Skeletal muscle cell (primary cell): Measurements from ENCODE around the gene HDHD3.
"Not testable (repeated sequence)": the region's sequence is repeated elsewhere in the genome, so short reads cannot be mapped to it uniquely, and the experiment has no call there.

Experiments
- DNase-seq: peaks from one replicate; pipeline ENCODE4 v3.0.0-alpha.2; 2010; ENCODE audit warnings: low read depth
- H3K4me3 ChIP-seq: 2 replicates; pipeline ENCODE4 v1.5.1; 2011; ENCODE audit warnings: low read depth, mild to moderate bottlenecking, control low read depth, low read length, moderate library complexity

HDHD3 gene, protein sequence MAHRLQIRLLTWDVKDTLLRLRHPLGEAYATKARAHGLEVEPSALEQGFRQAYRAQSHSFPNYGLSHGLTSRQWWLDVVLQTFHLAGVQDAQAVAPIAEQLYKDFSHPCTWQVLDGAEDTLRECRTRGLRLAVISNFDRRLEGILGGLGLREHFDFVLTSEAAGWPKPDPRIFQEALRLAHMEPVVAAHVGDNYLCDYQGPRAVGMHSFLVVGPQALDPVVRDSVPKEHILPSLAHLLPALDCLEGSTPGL

DNA sequence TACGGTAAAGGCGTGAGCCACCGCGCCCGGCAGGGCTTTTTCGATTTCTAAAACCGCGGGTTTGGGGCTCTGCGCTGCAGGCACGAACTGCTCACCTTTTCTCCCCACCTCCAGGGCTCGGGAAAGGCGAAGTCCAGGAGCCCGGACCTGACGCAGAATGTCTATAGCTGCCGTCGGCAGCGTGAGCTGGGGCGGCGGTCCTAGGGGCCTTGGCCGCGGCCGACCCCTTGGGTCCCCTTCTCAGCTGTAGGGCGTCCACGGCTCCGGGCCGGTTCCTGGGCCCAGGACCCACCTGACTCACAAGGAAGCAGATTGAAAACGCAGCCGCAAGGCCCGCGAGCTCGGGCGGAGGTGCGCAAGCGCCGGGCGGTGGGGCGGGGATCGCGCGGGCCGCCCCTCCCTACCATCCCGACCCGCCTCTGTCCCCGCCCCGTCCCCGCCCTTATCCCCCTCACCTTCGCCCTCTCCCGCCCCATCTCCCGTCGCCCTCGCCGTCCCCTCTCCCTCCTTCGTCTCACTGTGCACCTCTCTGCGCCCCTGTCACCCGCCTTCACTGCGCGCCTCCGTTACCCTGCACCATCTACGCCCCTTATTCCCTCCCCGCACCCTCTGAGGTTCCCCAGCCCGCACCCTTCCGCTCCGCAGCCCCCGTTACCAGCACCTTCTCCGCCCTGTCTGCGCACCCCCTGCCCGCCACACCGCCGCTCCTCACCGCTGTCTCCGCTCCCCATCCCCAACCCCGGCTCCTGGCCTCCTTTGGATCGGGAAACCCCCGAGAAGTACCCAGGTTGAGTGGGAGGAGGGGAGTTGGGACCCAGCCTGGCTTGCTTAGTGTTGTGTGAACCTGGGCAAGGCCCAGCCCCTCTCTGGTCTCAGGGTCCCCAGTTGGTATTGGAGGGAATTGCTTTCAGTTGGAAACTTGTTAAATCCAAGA, at the start of gene HDHD3:
HDHD3 (minus strand) TSS at position 353 of the 934 bp plus-strand sequence. CDS start 2,632 bp downstream, outside the sequence.
- H3K4me3 ChIP-seq, result peak within 1 kb of the TSS; percentile 85
- DNase-seq, result no peak

DNA sequence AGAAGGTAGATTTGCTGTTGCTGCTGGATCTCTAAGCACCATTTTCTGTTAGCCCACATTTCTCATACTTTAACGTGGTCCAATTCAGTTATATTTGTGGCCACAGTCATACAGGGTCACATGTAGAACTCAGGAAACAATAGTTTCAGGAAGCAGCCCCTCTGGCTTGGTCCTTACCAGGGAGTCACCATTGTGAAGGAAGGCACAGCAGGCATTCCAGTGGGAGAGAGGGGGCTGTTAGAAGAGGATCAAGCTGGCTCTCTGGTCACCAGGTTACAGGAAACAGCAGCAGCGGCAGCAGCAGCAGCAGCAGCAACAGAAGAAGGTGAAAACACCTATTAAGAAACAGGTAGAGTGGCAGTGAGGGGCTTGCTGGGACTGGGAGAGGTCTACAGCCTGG, 48.3 kb upstream of the HDHD3 start:
- no peak for DNase-seq
- H3K4me3 ChIP-seq, result no peak overlapping the region

DNA sequence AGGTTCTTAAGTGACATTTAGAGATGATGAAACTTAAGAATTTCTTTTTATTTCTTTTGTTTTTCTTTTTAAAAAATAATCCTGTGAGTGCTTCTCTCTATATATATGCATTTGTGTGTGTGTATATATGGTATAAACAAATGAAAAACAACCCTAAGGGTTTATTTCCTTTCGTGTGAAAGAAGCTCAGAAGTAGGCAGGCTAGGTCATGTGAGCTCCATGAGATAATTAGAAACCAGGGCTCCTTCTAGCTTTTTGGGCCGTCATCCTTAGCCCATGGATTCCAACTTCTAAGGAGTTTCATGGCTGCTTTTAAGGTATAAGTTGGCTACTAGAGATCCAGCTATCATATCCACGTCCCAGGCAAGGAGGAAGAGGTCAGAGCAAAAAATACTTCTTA, 44.9 kb upstream of the HDHD3 start:
- H3K4me3 ChIP-seq, result no peak overlapping the region
- no peak for DNase-seq

DNA sequence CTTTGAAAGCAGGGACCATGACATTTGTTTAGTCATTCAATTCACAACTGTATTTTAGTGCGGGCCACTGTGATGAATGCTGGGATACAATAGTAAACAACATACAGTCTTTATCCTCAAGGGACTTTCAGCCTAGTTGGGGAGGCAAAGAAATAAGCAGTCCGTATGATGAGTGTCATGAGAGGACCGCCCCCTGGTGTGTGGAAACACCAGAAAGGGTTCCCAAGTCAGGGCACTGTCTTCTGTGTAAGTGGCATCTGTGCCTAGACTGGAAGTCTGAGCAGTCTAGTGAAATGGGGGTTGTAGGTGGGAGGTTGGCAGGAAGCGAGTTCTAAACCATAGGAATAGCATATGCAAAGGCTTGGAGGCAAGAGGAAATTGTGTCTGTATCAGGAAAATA, 40.6 kb upstream of the HDHD3 start:
- no peak overlapping the region for H3K4me3 ChIP-seq
- DNase-seq, result no peak

DNA sequence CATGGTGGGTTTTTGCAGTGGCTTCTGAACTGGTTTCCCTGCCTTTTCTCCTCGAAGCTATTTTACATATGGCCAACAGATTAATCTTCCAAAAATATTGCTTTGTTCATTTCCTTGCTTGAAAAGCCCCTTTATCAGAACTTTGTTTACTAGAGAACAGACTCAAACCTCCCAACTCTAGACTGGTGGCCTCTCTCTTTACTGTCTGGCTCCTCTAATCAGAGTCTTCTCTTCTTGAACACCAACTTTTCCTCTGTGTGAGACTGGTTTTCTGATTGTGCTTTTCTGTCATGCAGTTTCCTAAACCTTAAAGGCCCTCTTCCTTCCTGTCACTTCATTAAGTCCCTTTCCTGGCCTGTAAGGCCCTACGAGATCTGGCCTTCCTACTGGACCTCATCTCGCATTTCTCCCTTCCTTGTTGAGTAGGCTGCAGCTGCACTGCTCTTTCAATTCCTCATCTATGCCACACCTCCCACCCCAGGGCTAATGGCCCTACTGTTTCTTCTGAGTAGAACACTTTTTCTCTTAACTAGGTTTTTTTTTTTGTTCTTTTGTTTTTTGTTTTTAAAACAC, 39.4 kb upstream of the HDHD3 start:
- no peak overlapping the region for H3K4me3 ChIP-seq
- DNase-seq, result no peak

DNA sequence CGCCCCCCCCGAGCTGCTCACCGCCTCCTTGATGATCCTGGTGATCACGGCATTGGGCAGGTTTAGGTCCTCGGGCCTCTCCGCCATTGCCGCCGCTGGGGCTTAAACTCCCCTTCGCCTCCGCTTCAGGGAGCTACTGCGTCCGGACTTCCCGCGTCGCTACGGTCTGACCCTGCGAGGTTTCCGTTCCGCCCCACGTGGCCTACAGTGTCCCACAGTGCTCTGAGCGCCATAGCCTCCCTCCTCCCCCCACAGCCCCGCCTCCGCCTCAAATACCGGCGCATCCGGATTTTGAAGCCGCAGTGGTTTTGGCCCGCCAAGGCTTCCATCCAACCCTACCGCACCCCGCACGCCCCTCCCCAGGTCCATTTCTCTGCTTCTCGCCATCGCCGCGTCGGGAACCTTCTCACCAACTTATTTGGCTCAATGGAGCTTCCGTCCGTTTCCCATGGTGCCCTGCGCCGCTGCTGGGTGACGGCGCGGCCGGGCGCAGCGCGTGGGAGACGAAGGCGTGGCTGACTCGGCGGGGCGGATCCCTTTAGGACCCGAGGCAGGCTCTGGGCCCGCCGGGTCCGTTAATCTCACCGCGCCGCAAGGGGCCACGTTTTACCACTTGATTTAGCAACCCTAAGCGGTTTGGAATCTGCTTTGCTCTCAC, 33.5 kb upstream of the HDHD3 start, which contains the start of the genes C9orf43 and POLE3:
C9orf43 (plus strand) TSS at position 541 of the 658 bp plus-strand sequence. CDS start 2,747 bp downstream, outside the sequence.
POLE3 (minus strand) TSS at position 469 of the 658 bp plus-strand sequence; CDS start at position 87, 382 bp downstream.
- H3K4me3 ChIP-seq, result peak within 1 kb of the TSS; percentile 80
- peak; percentile 90 for DNase-seq

DNA sequence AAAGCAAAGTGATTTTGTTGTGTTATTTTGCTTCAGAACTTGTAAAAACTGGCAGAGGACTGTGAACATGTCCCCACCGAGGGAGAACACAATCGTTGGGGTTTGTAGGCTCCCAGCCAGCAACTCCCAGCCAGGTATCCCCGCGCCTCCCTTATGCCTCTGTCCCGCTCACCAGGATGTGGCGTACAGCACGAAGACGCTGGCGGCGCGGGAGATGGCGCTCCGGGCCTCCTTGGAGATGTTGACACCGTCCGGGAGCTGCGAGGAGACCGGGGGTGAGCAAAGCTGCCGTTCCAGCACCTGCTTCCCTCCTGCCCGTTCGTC, 33.1 kb upstream of the HDHD3 start:
- no peak for DNase-seq

DNA sequence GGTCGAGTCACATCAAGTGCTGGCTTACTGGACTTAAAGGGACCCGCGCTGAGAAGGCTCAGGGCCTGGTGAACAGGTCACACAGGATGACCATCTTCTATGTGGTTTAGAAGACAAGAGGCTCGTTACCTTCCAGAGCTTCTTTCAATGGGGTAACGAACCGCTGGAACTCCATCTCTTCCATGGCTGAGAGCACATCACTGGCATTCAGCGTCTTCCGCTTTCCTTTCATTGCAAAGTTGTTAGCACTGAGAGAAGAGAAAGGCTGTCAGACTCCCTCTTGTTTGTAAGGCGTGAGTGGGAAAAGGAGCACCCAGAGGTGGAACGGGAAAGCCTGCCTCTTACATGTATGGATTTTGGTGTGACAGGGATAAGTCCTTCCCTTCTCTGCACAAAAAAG, 32.7 kb upstream of the HDHD3 start:
- peak overlapping the region; percentile 80 for H3K4me3 ChIP-seq
- no peak for DNase-seq

More for the DNA sequence above, 33.1 kb upstream of the HDHD3 start:
- peak overlapping the region; percentile 80 for H3K4me3 ChIP-seq

DNA sequence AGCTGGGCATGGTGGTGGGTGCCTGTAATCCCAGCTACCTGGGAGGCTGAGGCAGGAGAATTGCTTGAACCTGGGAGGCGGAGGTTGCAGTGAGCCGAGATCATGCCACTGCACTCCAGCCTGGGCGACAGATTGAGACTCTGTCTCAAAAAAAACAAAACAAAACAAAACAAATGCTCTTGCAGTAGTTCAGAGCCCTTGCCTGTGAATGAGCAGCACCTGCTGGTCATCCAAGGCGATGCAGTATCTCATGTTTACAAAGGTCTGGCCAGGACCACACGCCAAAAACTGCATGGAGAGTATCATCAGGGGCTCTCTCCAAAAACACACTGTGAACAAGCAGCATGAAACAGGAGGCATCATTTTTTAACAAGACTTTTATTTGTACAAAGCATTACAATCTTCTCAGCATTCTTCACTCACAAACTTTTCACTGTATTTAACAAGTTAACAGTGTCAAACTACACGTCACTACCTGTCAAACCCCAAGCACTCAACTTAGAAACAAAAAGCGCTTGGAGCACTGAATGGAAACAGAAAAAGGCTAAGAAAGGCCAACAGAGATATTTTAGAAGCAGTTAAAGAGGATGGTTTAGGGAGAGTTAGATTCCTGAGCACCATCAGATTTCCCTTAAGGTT, 30.2 kb upstream of the HDHD3 start:
- DNase-seq, result peak; percentile 36

DNA sequence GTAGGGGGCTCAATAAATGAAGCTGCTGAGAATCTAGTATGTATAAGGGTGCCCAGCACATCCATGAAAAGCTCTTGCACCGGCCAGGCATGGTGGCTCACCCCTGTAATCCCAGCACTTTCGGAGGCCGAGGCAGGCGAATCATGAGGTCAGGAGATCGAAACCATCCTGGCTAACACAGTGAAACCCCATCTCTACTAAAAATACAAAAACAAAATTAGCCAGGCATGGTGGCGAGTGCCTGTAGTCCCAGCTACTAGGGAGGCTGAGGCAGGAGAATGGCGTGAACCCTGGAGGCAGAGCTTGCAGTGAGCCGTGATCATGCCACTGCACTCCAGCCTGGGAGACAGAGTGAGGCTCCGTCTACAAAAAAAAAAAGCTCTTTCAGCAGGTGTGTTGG, 29.6 kb upstream of the HDHD3 start:
- not testable (repeated sequence) for H3K4me3 ChIP-seq, DNase-seq

More for the DNA sequence above, 30.2 kb upstream of the HDHD3 start:
- H3K4me3 ChIP-seq, result not testable (repeated sequence)

DNA sequence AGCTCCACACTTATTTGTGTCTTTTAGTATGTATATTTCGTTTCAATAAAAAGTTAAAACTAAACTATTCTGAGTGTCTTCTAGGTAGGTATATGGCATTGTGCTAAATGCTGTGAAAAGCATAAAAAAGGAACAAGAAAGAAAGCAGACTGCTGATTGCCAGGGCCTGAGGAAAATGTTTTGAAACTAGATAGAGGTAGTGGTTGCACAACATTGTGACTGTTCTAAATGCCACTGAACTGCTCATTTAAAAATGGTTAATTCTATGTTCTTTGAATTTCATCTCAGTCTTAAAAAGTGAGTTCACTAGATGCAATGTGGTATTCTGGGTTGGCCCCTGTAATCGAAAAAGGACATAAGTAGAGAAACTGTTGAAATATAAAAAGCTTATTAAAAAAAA, 26.9 kb upstream of the HDHD3 start:
- H3K4me3 ChIP-seq, result no peak overlapping the region

DNA sequence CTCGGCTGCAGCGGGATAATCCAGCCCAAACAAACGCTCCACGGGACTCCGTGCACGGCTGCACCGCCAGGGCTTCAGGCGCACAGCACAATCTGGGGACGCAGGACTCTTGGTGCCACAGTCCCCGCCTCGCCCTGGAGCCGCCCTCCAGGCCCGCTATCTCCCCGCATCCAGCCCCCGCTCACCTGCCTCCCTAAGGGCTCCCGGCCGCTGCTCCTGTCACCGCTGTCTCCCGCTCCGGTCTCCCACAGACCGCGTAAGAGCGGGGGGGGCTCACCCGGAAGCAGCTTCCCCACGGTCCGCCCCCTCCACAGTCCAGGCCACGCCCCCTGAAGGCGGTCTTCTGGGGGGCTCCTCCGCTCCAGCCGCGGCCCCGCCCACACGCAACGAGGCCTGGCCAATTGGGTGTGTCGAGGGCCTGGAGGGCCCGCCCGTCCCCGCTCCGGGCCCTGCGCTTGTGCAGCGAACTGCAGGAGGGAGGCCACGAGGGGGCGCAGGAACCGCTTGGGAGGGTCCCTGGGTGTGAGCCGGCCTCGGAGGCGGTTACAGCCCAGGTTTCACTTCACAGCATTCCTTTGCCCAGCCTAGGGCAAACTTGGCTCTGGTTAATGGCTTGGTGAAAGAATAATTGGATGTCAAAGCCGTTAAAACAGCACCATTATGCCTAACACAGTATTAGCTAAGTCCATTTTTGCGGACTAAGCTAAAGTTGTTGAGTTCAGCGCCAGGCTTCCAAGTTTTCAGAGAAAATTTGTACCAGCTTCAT, 24.4 kb upstream of the HDHD3 start, which contains the start of gene ALAD:
ALAD (minus strand) TSS at position 258 of the 766 bp plus-strand sequence. CDS start 7,725 bp downstream, outside the sequence.
- peak; percentile 93 for DNase-seq
- H3K4me3 ChIP-seq, result peak within 1 kb of the TSS; percentile 91

More for the DNA sequence above, 26.9 kb upstream of the HDHD3 start:
- no peak for DNase-seq

DNA sequence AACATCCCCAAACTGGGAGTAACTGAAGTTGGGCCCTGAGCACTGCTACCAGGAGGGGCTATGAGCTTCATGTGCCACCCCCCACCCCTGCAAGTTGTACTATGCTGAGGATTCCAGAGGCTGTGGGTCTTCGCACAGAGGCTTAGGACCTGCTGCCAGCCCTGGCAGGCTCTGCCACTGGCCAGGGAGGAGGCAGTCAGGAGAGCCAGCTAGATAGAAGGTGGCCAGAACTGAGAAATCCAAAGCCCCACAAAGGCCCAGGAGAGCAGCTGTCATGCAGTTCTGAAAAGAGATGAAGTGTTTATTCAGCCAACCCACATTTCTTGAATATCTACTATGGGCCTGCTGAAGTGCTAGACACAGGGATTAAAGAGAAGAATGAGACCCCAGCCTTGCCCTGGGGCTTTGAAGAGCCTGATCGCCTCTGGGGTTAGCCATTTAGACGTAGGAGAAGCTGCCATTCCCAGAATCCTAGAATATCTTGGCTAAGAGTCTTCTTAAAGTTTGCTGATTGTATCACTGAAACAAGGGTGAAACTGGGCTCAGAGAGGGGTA, 22.9 kb upstream of the HDHD3 start:
- DNase-seq, result no peak
- no peak overlapping the region for H3K4me3 ChIP-seq

DNA sequence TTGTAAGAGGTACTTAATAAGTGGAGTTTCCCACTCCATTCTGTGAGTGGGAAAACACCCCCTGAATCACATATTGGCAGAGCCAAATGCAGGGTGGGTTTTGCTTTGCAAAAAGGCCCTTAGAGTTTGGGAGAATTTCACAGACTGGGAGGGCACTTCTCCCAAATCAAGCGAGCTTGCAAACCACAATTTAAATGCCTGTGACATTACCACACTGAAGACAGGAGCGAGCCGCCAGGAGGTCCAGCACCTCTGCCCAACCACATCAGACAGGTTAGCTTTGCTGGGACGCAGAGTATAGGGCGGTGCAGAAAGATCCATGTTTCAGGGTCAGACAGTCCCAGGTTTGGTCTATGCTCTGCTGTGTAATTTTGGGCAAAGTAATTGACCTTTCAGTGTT, 22.0 kb upstream of the HDHD3 start:
- no peak for DNase-seq
- H3K4me3 ChIP-seq, result no peak overlapping the region

DNA sequence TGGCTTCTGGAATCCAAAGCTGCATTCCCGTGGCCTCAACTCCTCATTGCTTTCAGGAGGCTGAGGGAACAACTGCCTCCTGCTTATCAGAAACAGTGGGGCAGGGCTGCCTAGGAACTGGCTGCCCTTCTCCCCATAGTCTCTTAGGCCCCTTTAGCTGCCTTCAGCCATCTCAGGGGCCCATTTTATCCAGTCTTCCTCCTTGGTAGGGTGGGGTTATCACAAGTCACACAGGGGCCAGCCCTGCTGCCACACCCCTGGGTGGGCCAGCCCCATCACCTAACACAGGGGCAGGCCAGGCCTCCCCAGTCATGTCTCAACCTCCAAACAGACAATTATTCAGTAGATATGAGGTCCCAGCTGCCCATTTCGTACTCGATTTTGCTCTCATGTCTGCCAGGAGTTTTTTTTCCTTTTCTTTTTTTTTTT, 20.4 kb upstream of the HDHD3 start:
- H3K4me3 ChIP-seq, result no peak overlapping the region
- no peak for DNase-seq

DNA sequence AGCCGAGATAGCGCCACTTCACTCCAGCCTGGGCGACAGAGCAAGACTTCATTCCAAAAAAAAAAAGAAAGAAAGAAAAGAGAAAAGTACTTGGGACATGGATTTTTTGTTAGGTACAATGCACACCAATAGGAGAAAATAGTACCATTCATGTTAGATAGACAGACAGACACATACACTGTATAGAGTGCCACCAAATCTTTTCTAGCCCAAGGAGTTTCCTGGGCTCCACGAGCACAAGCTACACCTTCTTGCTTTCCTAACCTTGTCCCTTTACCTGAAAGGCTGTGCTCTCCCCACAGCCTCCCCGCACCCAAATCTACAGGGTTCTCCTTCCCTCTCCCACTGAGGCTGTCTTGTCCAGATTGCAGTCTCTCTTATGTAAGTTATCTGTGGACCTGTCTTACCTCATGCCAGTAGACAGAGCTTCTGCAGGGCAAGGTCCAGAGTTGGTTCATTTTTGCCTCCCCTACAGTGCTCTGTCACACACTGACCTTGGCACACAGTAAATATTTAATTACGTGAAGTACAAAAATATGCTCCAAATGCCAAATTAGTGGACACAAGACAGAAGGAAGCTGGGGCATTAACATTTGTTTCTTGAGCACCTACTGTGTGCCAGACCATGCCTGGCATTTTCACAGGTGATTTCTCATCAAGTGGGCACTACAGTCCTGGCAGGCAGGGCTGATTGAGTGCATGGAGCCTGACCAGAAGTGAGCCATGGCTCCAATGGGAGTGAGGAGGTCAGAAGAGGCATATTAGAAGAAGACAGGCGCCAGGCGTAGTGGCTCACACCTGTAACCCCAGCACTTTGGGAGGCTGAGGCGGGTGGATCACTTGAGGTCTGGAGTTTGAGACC, 18.4 kb upstream of the HDHD3 start:
- no peak for DNase-seq
- H3K4me3 ChIP-seq, result no peak overlapping the region

DNA sequence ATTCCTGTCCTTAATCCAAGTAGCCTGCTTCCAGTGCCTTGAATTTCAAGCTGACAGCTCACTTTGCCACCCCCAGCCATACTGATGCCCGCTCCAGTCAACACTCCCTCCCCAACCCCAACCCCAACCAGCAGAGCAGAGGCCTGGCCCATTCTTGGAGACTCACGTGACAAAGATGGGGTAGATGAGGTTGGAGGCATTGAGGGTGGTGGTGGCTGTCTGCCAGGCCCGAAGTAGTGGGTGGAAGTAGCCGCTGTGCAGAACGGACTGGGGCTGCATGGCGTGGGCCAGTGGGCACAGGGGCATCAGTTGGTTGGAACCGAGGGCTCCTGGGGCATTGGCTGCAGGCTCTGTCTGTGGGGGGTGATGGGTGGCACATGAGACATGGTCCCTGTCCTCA, 16.5 kb upstream of the HDHD3 start:
- DNase-seq, result no peak
- no peak overlapping the region for H3K4me3 ChIP-seq
